H1 (cell line): ENCODE results near the gene RGS3. TPM values are rescaled to one million over a fixed set of nuclear protein-coding genes. Genes with fewer than 3 reads are reported as not detected.

Source experiments
- CTCF ChIA-PET: fragments of 300-600 bp; sonication (Branson Sonifier 250); formaldehyde crosslinking; loops from one replicate; lab custom pipeline; 2021; ENCODE audit not compliant: partially characterized antibody; lab: Charles Lee
- POLR2A ChIA-PET: fragments of 300-600 bp; sonication (Branson Sonifier 250); formaldehyde crosslinking; loops from one replicate; lab custom pipeline; 2021; ENCODE audit warnings: inconsistent platforms; ENCODE audit not compliant: partially characterized antibody; lab: Charles Lee
- DNase-seq, 2 experiments: peaks; one replicate each; pipeline versions ENCODE4 v3.0.0 to v3.0.0-alpha.2; 2010 to 2022; ENCODE audit warnings: low spot score in 2 of 2, low read depth in 1 of 2, mixed read lengths in 1 of 2
- FAIRE-seq: peaks from 2 replicates; lab custom pipeline; 2011; peaks lifted over from hg19 to GRCh38; lab: Jason Lieb, UNC
- H2AFZ ChIP-seq: 2 replicates; pipeline ENCODE4 v1.8.1; 2012; ENCODE audit warnings: low read length, inconsistent platforms
- H2AK5ac ChIP-seq: 2 replicates; pipeline ENCODE4 v1.6.1; 2013; ENCODE audit warnings: low read depth, low read length
- H2BK120ac ChIP-seq: replicated peaks from 2 replicates; pipeline ENCODE3; 2013; ENCODE audit warnings: low read depth, low read length, inconsistent platforms
- H2BK12ac ChIP-seq: 2 replicates; pipeline ENCODE4 v1.6.1; 2013; ENCODE audit warnings: low read depth, low read length
- H2BK15ac ChIP-seq: 2 replicates; pipeline ENCODE4 v1.6.1; 2013; ENCODE audit warnings: low read length
- H2BK20ac ChIP-seq: 2 replicates; pipeline ENCODE4 v1.6.1; 2013; ENCODE audit warnings: low read length
- H2BK5ac ChIP-seq: 2 replicates; pipeline ENCODE4 v1.6.1; 2013; ENCODE audit warnings: low read depth, low read length
- H3K14ac ChIP-seq: 2 replicates; pipeline ENCODE4 v1.6.1; 2013; ENCODE audit warnings: inconsistent platforms; ENCODE audit not compliant: insufficient read length
- H3K18ac ChIP-seq: 2 replicates; pipeline ENCODE4 v1.6.1; 2013; ENCODE audit warnings: low read length; ENCODE audit errors: extremely low read depth
- H3K23ac ChIP-seq: 2 replicates; pipeline ENCODE4 v1.6.1; 2013; ENCODE audit warnings: inconsistent platforms; ENCODE audit not compliant: insufficient read length
- H3K23me2 ChIP-seq: 2 replicates; pipeline ENCODE4 v1.6.1; 2013; ENCODE audit warnings: low read depth, low read length
- H3K27ac ChIP-seq: 2 replicates; pipeline ENCODE4 v1.6.1; 2011; ENCODE audit warnings: low read depth, low read length, inconsistent platforms
- H3K27me3 ChIP-seq, 4 experiments: replicated peaks in 1 of 4; 1 replicate in 1 of 4; 2 replicates in 3 of 4; pipeline versions ENCODE4 v1.6.1 to v1.8.1; 2011 to 2013; ENCODE audit warnings: low read length in 3 of 4, mild to moderate bottlenecking in 3 of 4, inconsistent platforms in 2 of 4, mixed read lengths in 2 of 4, moderate library complexity in 1 of 4; ENCODE audit not compliant: control insufficient read depth in 3 of 4, insufficient read depth in 3 of 4; ENCODE audit errors: extremely low read depth in 1 of 4
- H3K36me3 ChIP-seq, 4 experiments: 2 replicates each; pipeline versions ENCODE4 v1.6.1 to v1.8.1; 2011 to 2013; ENCODE audit warnings: mild to moderate bottlenecking in 4 of 4, low read length in 3 of 4, moderate library complexity in 2 of 4, control low read depth in 1 of 4, inconsistent platforms in 1 of 4; ENCODE audit not compliant: insufficient read depth in 4 of 4, control insufficient read depth in 2 of 4
- H3K4ac ChIP-seq: replicated peaks from 2 replicates; pipeline ENCODE3; 2013; ENCODE audit warnings: low read length, low read depth, mixed read lengths, inconsistent platforms; ENCODE audit not compliant: insufficient read length
- H3K4me1 ChIP-seq, 4 experiments: replicated peaks in 1 of 4; 1 replicate in 1 of 4; 2 replicates in 3 of 4; pipeline versions ENCODE4 v1.6.1 to v1.8.1; 2011 to 2013; ENCODE audit warnings: low read length in 3 of 4, inconsistent platforms in 2 of 4, mixed read lengths in 1 of 4; ENCODE audit not compliant: insufficient read depth in 4 of 4, control insufficient read depth in 3 of 4
- H3K4me2 ChIP-seq, 2 experiments: 2 replicates each; pipeline versions ENCODE4 v1.6.1 to v1.8.1; 2011 to 2013; ENCODE audit warnings: low read depth in 2 of 2, low read length in 2 of 2, control low read depth in 1 of 2, inconsistent platforms in 1 of 2, mild to moderate bottlenecking in 1 of 2; ENCODE audit not compliant: insufficient read depth in 1 of 2
- H3K4me3 ChIP-seq, 4 experiments: fragments of 200-600, 300-600 bp in 1 of 4; sonication (generic), shearing (Covaris generic), sonication (Bioruptor Twin) in 1 of 4; 2 replicates each; pipeline versions ENCODE4 v1.5.1 to v1.8.1; 2011 to 2016; ENCODE audit warnings: low read length in 4 of 4, low read depth in 3 of 4, control low read depth in 2 of 4, inconsistent platforms in 2 of 4, mild to moderate bottlenecking in 2 of 4, mixed read lengths in 1 of 4, moderate library complexity in 1 of 4; ENCODE audit not compliant: insufficient read depth in 2 of 4; ENCODE audit errors: extremely low read depth in 1 of 4
- H3K56ac ChIP-seq: replicated peaks from 2 replicates; pipeline ENCODE3; 2013; ENCODE audit warnings: low read depth, mild to moderate bottlenecking, mixed read lengths, low read length, inconsistent platforms; ENCODE audit not compliant: insufficient read length
- H3K79me1 ChIP-seq: 2 replicates; pipeline ENCODE4 v1.6.1; 2013; ENCODE audit warnings: low read depth, low read length, control low read depth
- H3K79me2 ChIP-seq, 2 experiments: 2 replicates each; pipeline versions ENCODE4 v1.6.1 to v1.8.1; 2012 to 2013; ENCODE audit warnings: low read length in 2 of 2, mild to moderate bottlenecking in 2 of 2, inconsistent platforms in 1 of 2; ENCODE audit not compliant: insufficient read depth in 2 of 2, control insufficient read depth in 1 of 2
- H3K9ac ChIP-seq, 4 experiments: replicated peaks in 1 of 4; 1 replicate in 1 of 4; 2 replicates in 3 of 4; pipeline versions ENCODE4 v1.6.1 to v1.8.1; 2011 to 2013; ENCODE audit warnings: low read depth in 3 of 4, low read length in 3 of 4, control low read depth in 2 of 4, mild to moderate bottlenecking in 2 of 4, moderate library complexity in 2 of 4, inconsistent platforms in 1 of 4; ENCODE audit errors: extremely low read depth in 1 of 4
- H3K9me3 ChIP-seq, 2 experiments: 2 replicates each; pipeline versions ENCODE4 v1.6.1 to v1.8.1; 2012 to 2013; ENCODE audit warnings: mild to moderate bottlenecking in 2 of 2, moderate library complexity in 2 of 2, control low read depth in 1 of 2, inconsistent platforms in 1 of 2, low read depth in 1 of 2, low read length in 1 of 2, mixed read lengths in 1 of 2; ENCODE audit not compliant: insufficient read depth in 2 of 2
- H4K20me1 ChIP-seq, 2 experiments: replicated peaks in 1 of 2; 2 replicates each; pipeline versions ENCODE3 to v1.8.1; 2011 to 2013; ENCODE audit warnings: inconsistent platforms in 2 of 2, low read length in 2 of 2, mild to moderate bottlenecking in 1 of 2; ENCODE audit not compliant: insufficient read depth in 2 of 2, control insufficient read depth in 1 of 2
- H4K5ac ChIP-seq: 2 replicates; pipeline ENCODE4 v1.6.1; 2013; ENCODE audit warnings: low read length, low read depth, mixed read lengths, inconsistent platforms; ENCODE audit not compliant: insufficient read length
- H4K8ac ChIP-seq: 2 replicates; pipeline ENCODE4 v1.8.0; 2013; ENCODE audit warnings: mild to moderate bottlenecking, moderate library complexity, low read length, inconsistent platforms; ENCODE audit not compliant: insufficient read depth; ENCODE audit errors: extremely low read depth
- H4K91ac ChIP-seq: replicated peaks from 2 replicates; pipeline ENCODE3; 2013; ENCODE audit warnings: low read length, mixed read lengths, inconsistent platforms; ENCODE audit not compliant: insufficient read length
- BACH1 ChIP-seq: IDR thresholded peaks from 2 replicates; pipeline ENCODE4 v1.6.1; 2012; ENCODE audit warnings: low read length, improper control_type of control experiment
- WGBS, 2 experiments: shearing (Covaris generic) in 1 of 2; methylation state at CpG; one replicate each; pipeline versions ENCODE4 v1.1.6 to v1.1.7; 2013 to 2015; ENCODE audit warnings: low lambda C conversion rate in 2 of 2, mixed read lengths in 2 of 2, inconsistent platforms in 1 of 2, low coverage in 1 of 2, missing lambda C conversion rate in 1 of 2; ENCODE audit not compliant: insufficient replicate concordance in 2 of 2, insufficient coverage in 1 of 2, insufficient read length in 1 of 2; ENCODE audit errors: extremely low coverage in 1 of 2, missing lambda C conversion rate in 1 of 2; 5-methylcytosine and 5-hydroxymethylcytosine counted together
- polyA plus RNA-seq, 7 experiments: library from polyadenylated mRNA; depleted of rRNA in 3 of 7; stranded (reverse) in 5 of 7; unstranded in 2 of 7; fragments of >200 nt in 5 of 7; fragments of 200-250 nt in 2 of 7; gene quantifications; 1 replicate in 5 of 7; 2 replicates in 1 of 7; 4 replicates in 1 of 7; pipeline versions ENCODE4 v1.2.1 to v1.2.3, GENCODE V29; 2011 to 2013; ENCODE audit warnings: missing spikeins in 2 of 7, mixed read lengths in 2 of 7
- total RNA-seq: library from RNA; stranded (reverse); fragmentation: NEBNext Ultra II Directional; extraction: Animal tissue kit (Norgen Biotek cat#: 25700); gene quantifications from 2 replicates; pipeline ENCODE4 v1.2.1, GENCODE V29; 2021

Gene RGS3
- total and polyA plus RNA-seq, 2 of the 8 experiments (the other 6 are each of a cell fraction or from before 2014, with no cell fraction given): 12.6 to 18.2 TPM

DNA sequence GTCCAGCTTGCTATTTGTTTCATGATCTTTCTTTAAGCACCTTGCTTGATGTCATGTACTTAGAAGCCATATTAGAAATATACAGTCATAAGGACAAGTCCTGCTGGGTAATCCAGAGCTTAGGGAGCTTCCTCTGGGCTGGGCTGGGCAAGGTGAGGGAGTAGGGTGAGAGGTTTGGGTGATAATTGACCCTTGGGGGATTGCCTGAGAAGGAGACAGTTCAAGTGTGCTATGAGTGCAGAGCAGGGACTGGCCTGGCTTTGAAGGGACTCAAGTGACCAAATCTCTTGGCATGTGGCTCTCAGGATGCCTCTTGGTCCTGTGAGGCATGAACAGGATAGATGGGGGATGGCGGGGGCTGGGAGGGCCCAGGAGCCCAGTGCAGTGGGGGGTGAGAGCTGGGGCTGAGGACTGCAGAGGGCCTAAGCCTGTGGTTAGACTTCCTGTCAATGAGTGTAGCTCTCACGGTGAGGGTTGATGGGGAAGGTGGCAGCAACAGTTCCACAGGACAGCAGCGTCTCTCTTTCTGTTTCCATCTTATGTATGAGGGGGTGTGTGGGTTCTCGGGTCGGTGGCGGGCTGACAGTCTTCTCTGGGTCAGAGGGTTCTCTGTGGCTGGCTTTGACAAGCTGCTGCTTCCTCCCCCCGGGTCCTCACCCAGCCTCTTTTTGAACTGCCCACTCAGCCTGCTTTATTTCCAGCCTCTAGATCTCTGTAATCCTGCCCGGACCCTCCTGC is 53.5 kb downstream of the RGS3 start:
- Histone ChIP-seq H3K36me3 (no peaks in the 10 kb centered on the region; a peak in 1 of 8 replicates), H2BK12ac (no peak overlapping the region)

More for the DNA sequence above, 53.5 kb downstream of the RGS3 start:
- no peak overlapping the region for H3K4me2 ChIP-seq
- H3K27me3 ChIP-seq: no peaks in the 10 kb centered on the region
- no peaks in the 10 kb centered on the region for H3K23me2 ChIP-seq
- H3K23ac ChIP-seq: no peak overlapping the region
- H3K56ac ChIP-seq: no peak overlapping the region
- no peak overlapping the region for H2BK5ac ChIP-seq
- no peak overlapping the region for H3K14ac ChIP-seq
- no peak for DNase-seq
- H3K4me1 ChIP-seq: no peaks in the 10 kb centered on the region
- no peak for TF ChIP-seq BACH1
- no peak overlapping the region for H3K9ac ChIP-seq
- no peaks in the 10 kb centered on the region for H3K79me2 ChIP-seq
- H3K9me3 ChIP-seq: no peaks in the 10 kb centered on the region
- no peak overlapping the region for H4K91ac ChIP-seq
- no peak overlapping the region for H2BK120ac ChIP-seq
- no peak overlapping the region for H3K27ac ChIP-seq
- WGBS, 2 experiments: 88% methylated on average over 6 of the region's 8 CpGs; no CpG with 5 or more reads in 1 of the 2 experiments
- no peak overlapping the region for H3K18ac ChIP-seq
- H2AFZ ChIP-seq: no peak overlapping the region
- H4K20me1 ChIP-seq: no peaks in the 10 kb centered on the region
- no peak overlapping the region for H3K4ac ChIP-seq
- H4K5ac ChIP-seq: no peak overlapping the region
- H2AK5ac ChIP-seq: no peak overlapping the region
- no peak for FAIRE-seq
- H3K79me1 ChIP-seq: no peaks in the 10 kb centered on the region
- H4K8ac ChIP-seq: no peak overlapping the region
- H2BK15ac ChIP-seq: no peak overlapping the region
- no peak overlapping the region for H3K4me3 ChIP-seq
- H2BK20ac ChIP-seq: no peak overlapping the region
- ChIA-PET CTCF (interaction anchor here (0.8 to 10.2 kb wide), 9 partner anchors 8 to 141 kb away, joined by 3 to 67 read pairs (median 6); no protein-coding TSS in a partner anchor), POLR2A (interaction anchor here (1.0 to 1.4 kb wide), 2 partner anchors 10 to 27 kb away, joined by 3 read pairs; no protein-coding TSS in a partner anchor)
